Stromal cell of bone marrow (primary cell): Measurements from ENCODE around the gene CXorf49B.
"Not testable (repeated sequence)": the region's sequence is repeated elsewhere in the genome, so short reads cannot be mapped to it uniquely, and the experiment has no call there.

ENCODE experiments used
- DNase-seq: peaks from one replicate; pipeline ENCODE4 v3.0.0-alpha.2; 2012; ENCODE audit warnings: low read depth

The CXorf49B gene

GRCh38 chrX:71763049-71763448 lies at the start of gene CXorf49B:
Gene CXorf49B (plus strand): TSS chrX:71763349. CDS start chrX:71763424, 75 bp downstream.
- DNase-seq, result not testable (repeated sequence)

- not testable (repeated sequence) for DNase-seq
These were observed 49.1 kb upstream of the CXorf49B start for GRCh38 chrX:71714064-71714463.

- DNase-seq, result not testable (repeated sequence)
These were observed 47.6 kb upstream of the CXorf49B start for GRCh38 chrX:71715551-71715950.

- DNase-seq, result not testable (repeated sequence)
These were observed 46.8 kb upstream of the CXorf49B start for GRCh38 chrX:71716323-71716722.

GRCh38 chrX:71718185-71718584 lies 45.0 kb upstream of the CXorf49B start, which contains the start of gene CXorf49:
Gene CXorf49 (minus strand): TSS chrX:71718285. CDS start chrX:71718151, 134 bp downstream.
- DNase-seq, result not testable (repeated sequence)

- DNase-seq, result not testable (repeated sequence)
These were observed 44.0 kb upstream of the CXorf49B start for GRCh38 chrX:71719195-71719594.

GRCh38 chrX:71720289-71720886 lies 42.8 kb upstream of the CXorf49B start:
- DNase-seq, result not testable (repeated sequence)

GRCh38 chrX:71760688-71761281 lies 2.4 kb upstream of the CXorf49B start:
- not testable (repeated sequence) for DNase-seq

GRCh38 chrX:71764832-71765231 lies 1.7 kb downstream of the CXorf49B start:
- DNase-seq, result not testable (repeated sequence)

GRCh38 chrX:71765613-71766012 lies 2.5 kb downstream of the CXorf49B start:
- DNase-seq, result not testable (repeated sequence)

GRCh38 chrX:71767134-71767533 lies 4.0 kb downstream of the CXorf49B start:
- not testable (repeated sequence) for DNase-seq

- DNase-seq, result not testable (repeated sequence)
These were observed 15.2 kb downstream of the CXorf49B start for GRCh38 chrX:71778322-71778721.

- not testable (repeated sequence) for DNase-seq
These were observed 19.2 kb downstream of the CXorf49B start for GRCh38 chrX:71782225-71782949.

GRCh38 chrX:71782950-71783299 lies 19.8 kb downstream of the CXorf49B start:
- DNase-seq, result not testable (repeated sequence)

- not testable (repeated sequence) for DNase-seq
These were observed 20.6 kb downstream of the CXorf49B start for GRCh38 chrX:71783569-71784347.

GRCh38 chrX:71784348-71784983 lies 21.3 kb downstream of the CXorf49B start:
- not testable (repeated sequence) for DNase-seq

- DNase-seq, result not testable (repeated sequence)
These were observed 43.3 kb downstream of the CXorf49B start for GRCh38 chrX:71806450-71806849.

- DNase-seq, result no peak
These were observed 46.7 kb downstream of the CXorf49B start for GRCh38 chrX:71809886-71810285.

- no peak for DNase-seq
These were observed 51.2 kb downstream of the CXorf49B start for GRCh38 chrX:71814123-71814912.

- no peak for DNase-seq
These were observed 52.2 kb downstream of the CXorf49B start for GRCh38 chrX:71815121-71815905.
